Measurements from ENCODE around the gene ANKRD40CL. TPM values are rescaled to one million over a fixed set of nuclear protein-coding genes. Genes with fewer than 3 reads are reported as not detected.

Gene ANKRD40CL
- total RNA-seq, 2 experiments from 2014 or later = not detected

DNA sequence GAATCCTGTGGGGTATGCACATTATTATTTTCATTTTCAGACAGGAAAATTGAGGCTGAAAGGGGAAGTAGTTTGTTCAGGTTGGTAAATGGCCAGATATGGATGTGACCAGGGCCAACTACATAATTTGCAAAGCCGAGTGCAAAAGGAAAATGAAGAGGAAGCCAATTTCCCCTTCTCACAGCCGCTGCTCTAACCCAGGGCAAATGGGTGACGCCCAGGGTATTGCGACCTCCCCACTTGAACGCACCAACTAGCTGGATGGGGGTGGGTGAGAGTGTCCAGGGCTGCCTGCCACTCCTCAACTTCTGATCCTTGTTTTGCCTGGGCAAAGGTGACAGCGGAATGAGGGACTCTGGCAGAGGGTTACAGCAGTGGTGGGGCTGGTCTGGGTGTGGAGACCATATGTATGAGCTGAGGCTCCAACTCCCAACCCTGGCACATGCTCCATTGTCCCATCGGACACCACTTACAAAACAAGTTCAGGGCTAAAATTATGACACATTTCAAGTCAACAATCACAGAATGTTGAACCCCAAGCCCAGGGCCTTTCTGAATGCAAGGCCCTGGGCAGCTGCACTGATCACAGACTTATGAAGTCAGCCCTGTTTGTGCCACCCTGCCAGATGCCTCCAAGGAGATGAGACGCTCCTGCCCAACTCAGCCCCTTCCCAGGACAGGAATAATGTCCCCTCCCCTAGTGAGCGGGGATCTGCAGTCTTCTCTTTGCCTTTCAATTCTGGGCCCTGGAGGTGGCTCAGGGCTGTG lies 1.7 kb downstream of the ANKRD40CL start:
- CTCF ChIA-PET (ENCODE audit: unreplicated experiment) = interaction anchor here (0.5 kb wide), 1 partner anchor 179 kb away, joined by 4 read pairs; no protein-coding TSS in a partner anchor
- POLR2A ChIA-PET = interaction anchor here (0.5 to 1.7 kb wide), 3 partner anchors 7 to 115 kb away, joined by 3 to 4 read pairs (median 4); no protein-coding TSS in a partner anchor
- no peak for TF ChIP-seq EZH2phosphoT487 (IDR thresholded peaks at IDR 0.05; ENCODE audit: borderline replicate concordance, low read depth, low read length)
- TF ChIP-seq, protein P1, sequence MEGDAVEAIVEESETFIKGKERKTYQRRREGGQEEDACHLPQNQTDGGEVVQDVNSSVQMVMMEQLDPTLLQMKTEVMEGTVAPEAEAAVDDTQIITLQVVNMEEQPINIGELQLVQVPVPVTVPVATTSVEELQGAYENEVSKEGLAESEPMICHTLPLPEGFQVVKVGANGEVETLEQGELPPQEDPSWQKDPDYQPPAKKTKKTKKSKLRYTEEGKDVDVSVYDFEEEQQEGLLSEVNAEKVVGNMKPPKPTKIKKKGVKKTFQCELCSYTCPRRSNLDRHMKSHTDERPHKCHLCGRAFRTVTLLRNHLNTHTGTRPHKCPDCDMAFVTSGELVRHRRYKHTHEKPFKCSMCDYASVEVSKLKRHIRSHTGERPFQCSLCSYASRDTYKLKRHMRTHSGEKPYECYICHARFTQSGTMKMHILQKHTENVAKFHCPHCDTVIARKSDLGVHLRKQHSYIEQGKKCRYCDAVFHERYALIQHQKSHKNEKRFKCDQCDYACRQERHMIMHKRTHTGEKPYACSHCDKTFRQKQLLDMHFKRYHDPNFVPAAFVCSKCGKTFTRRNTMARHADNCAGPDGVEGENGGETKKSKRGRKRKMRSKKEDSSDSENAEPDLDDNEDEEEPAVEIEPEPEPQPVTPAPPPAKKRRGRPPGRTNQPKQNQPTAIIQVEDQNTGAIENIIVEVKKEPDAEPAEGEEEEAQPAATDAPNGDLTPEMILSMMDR (conservative IDR thresholded peaks at IDR 0.05; ENCODE audit: low read length) = no peak
- H3K27ac ChIP-seq (ENCODE audit: low read depth, low read length, poor library complexity, severe bottlenecking) = no peak overlapping the region
- peaks cover 36% of the 10 kb centered on the region for H3K4me1 ChIP-seq (ENCODE audit: insufficient read depth, low read length, poor library complexity, severe bottlenecking)
- peak overlapping the region; percentile 72 for H2AFZ ChIP-seq (ENCODE audit: low read length)
- no peaks in the 10 kb centered on the region for H3K36me3 ChIP-seq (ENCODE audit: insufficient read depth, low read length)
- H3K9me3 ChIP-seq (ENCODE audit: low read length) = no peaks in the 10 kb centered on the region
- no peaks in the 10 kb centered on the region for H3K79me2 ChIP-seq (ENCODE audit: insufficient read depth, low read depth, low read length)
- BruUV-seq (replicated peaks) = no TSS peak
- H3K9me2 ChIP-seq (ENCODE audit: insufficient read depth, low read length) = no peaks in the 10 kb centered on the region
- intact Hi-C loops (cut with micrococcal nuclease; ENCODE audit: unreplicated experiment) = loop anchor here (10.0 kb wide), 1 partner anchor 221 kb away; the partner anchor contains the start of gene SPATA20
- H4K20me1 ChIP-seq (ENCODE audit: insufficient read depth, low read length) = no peaks in the 10 kb centered on the region
- H3K4me2 ChIP-seq (ENCODE audit: low read length) = peak overlapping the region; percentile 56
- peak; percentile 41 for DNase-seq (ENCODE audit: low spot score)
- H3K4me3 ChIP-seq (ENCODE audit: low read depth, low read length, poor library complexity, severe bottlenecking) = peak overlapping the region; percentile 16

DNA sequence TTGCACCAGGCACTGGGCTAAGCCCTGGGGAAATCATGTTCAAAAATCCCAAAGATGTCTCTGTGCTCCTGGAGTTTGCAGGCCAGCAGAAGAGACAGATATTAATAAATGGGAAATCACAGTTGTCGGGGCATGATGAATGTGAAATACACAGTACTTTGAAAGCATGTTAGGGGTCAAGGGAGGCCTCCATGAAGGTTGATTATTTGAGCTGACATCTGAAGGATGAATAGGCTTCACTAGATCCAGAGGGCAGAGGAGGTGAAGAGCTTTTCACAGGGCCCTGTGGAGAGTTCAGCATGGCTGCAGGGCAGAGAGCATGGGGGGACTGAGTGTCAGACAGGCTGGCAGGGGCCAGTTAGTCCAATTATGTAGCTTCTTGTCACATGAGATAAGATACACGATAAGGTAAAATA lies 2.6 kb downstream of the ANKRD40CL start:
- Histone ChIP-seq H3K4me2 (ENCODE audit: low read length) (peak overlapping the region; percentile 56), H3K4me3 (ENCODE audit: low read depth, low read length, poor library complexity, severe bottlenecking) (no peak overlapping the region), H3K9me3 (ENCODE audit: low read length) (no peaks in the 10 kb centered on the region), H3K9me2 (ENCODE audit: insufficient read depth, low read length) (no peaks in the 10 kb centered on the region), H4K20me1 (ENCODE audit: insufficient read depth, low read length) (no peaks in the 10 kb centered on the region), H2AFZ (ENCODE audit: low read length) (peak overlapping the region; percentile 72; the same call in 1 of the 2 replicates), H3K27ac (ENCODE audit: low read depth, low read length, poor library complexity, severe bottlenecking) (no peak overlapping the region), H3K79me2 (ENCODE audit: insufficient read depth, low read depth, low read length) (no peaks in the 10 kb centered on the region), H3K36me3 (ENCODE audit: insufficient read depth, low read length) (no peaks in the 10 kb centered on the region), H3K4me1 (ENCODE audit: insufficient read depth, low read length, poor library complexity, severe bottlenecking) (peaks cover 36% of the 10 kb centered on the region)
- BruUV-seq (replicated peaks) = no TSS peak
- TF ChIP-seq, protein P1 (conservative IDR thresholded peaks at IDR 0.05; ENCODE audit: low read length) = no peak
- TF ChIP-seq EZH2phosphoT487 (IDR thresholded peaks at IDR 0.05; ENCODE audit: borderline replicate concordance, low read depth, low read length) = no peak
- ChIA-PET CTCF (ENCODE audit: unreplicated experiment) (no interaction called here), POLR2A (interaction anchor here (1.2 to 1.7 kb wide), 2 partner anchors 8 to 20 kb away, joined by 3 to 4 read pairs; no protein-coding TSS in a partner anchor)
- DNase-seq (ENCODE audit: low spot score) = no peak
- intact Hi-C loops (cut with micrococcal nuclease; ENCODE audit: unreplicated experiment) = loop anchor here (10.0 kb wide), 1 partner anchor 220 kb away; the partner anchor contains the start of gene SPATA20

Data from OCI-LY7 (cell line).